HG03575 (cell line): ENCODE data around the gene TASOR2.

Experiments used
- ATAC-seq: cut with Tn5 transposase; IDR thresholded peaks from one replicate; pipeline ENCODE4 v1.9.1; 2021; ENCODE audit not compliant: unreplicated experiment, insufficient number of reproducible peaks, low FRiP score; ENCODE audit errors: extremely low read depth

Gene TASOR2, protein sequence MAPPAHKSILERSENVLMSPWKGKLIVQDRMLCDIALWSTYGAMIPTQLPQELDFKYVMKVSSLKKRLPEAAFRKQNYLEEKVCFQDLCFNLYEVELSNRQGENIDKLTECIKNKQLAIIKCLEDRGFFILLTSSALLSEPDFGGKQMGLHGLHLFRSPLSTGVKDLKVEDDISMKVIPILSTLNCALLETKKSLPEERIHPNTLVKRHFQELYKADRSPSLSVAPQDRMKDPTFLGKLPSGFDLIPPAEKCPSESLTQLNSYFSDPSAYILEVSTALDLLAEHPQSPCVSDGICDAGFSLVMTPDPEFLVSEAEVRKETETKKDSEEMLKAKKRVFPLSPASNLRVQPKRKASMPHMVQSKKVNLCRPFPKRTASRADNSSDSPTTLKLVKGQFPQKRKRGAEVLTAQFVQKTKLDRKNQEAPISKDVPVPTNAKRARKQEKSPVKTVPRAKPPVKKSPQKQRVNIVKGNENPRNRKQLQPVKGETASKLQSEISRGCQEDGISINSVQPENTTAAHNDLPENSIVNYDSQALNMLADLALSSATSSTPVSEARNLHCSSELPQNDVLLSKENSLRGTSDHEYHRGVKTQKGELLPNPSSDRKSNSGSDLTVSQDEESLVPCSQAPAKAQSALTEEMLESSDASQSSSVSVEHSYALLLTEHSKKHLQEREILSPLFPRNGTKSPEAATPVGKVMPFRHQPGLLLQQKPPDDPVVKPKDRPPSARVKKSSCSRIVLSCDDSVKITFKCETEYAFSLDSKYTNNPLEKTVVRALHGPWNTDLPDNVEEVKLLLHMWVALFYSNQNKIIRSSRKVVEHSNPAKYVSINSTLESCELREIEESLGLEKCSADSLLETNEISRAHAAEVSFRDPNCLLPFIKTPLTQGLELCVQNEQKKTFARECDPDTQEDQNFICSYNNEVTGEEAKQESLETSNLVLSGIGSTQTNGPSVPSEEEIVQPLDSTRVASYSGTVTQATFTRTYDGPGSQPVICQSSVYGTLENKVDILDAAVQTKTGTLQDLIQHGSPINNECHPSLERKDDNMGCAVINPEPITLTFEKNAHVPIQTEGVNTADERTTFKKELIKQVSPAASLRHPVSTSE (N-terminal part only)

DNA sequence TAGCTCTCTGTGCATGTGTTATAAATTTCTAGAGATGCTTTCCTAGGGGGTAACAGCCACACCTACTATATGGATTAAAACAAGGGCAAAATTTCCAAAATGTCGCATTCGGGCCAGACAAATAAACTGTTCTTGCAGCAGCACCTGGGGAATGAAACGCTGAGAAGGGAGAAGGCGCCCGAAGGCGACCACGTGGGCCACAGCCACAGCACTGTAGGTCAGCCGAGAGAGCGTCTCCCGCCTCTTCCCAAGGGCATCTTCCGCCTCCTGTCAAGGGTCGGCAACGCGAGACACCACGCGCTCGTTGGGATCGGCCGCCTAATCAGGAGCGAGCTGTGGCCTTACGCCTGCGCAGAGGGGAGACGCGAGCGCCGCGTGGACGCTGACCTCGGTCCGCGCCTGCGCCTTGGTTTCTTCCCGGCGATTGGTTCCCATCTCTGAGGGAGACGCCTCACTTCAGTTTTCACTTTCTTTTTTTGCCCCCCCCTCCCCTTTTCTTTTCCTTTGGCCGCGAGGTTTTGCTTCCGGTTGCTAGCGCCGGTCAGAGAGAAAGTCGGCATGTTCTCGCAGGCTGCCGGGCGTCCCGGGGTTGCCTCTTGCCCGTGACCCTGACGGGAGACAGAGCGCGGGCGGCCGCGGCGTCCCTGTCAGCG lies at the start of gene TASOR2:
TASOR2 (plus strand) TSS at position 521 of the 653 bp plus-strand sequence. CDS start 35,805 bp downstream, outside the sequence.
- ATAC-seq = no peak

DNA sequence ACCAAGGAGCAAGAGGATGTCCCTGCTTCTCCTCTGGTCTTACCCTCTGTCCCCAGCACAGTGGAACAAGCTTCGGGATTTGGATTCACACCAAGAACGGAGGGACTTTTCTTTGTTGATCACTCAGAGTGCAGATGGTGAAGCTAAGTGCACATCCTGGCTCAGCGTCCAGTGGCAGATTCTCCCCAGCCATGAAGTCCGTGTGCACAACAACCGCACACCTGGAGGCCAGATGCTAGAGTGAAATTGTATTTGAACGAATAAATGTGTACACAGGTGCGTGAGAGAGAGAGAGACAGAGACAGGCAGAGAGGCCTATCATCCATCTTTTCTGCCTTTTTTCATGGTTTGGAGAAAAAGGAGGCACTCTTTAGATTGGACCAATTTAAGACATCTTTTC lies 49.7 kb upstream of the TASOR2 start:
- ATAC-seq = no peak

DNA sequence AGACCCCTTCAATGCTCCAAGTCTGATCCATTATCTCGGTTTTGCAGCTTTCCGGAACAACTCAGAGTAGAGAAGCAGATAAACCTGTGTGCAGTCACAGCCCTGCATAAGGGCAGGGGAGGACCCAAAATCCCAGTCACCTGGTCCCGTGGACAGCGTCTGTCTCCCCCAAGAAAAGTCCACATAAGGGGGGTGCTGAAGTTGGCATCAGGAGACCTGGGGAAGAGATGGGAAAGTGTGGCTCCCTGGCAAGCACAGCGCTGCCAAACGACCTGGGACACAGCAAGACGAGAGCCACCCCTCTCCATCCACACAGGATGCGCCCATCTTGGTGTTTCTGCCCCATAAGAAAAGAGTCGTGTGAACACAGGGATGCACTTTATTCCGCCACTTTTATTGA lies 46.1 kb upstream of the TASOR2 start:
- no peak for ATAC-seq

DNA sequence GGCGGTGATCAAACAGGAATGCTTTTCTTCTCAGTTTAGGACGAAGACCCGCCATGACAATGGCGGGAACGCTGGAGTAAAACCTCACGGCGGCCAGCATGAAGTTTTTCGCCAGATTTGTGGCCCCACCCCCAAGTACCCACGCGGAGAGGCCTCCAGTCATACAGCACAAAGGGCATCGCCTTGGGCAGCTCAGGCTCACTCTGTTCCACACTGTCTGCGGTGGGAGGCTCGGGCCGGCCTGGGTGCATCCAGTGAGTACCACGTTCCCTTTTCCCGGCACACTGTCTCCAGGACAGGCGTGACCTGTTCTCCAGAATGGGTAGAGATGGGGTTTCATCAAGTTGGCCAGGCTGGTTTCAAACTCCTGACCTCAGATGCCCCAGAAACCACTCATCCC lies 45.6 kb upstream of the TASOR2 start:
- no peak for ATAC-seq

DNA sequence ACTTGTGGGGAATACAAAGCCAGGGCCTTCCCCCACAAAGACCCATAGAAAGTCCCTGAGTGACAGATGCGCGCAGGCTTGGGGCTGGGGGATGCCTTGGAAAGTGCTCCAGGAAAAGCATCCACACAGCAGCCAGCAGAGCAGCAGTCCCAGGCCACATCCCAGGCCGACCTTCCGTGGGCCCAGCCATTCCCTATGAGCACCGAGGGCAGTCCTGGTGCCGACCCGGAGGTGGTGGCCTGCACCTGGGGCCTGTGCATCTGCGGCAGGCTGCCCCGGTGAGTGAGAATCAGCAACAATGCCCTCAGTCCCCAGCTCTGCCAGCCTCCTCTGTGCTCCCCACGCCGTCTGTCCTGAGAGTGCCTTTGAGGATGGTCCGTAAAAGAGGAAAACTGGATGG lies 44.6 kb upstream of the TASOR2 start:
- ATAC-seq = no peak

DNA sequence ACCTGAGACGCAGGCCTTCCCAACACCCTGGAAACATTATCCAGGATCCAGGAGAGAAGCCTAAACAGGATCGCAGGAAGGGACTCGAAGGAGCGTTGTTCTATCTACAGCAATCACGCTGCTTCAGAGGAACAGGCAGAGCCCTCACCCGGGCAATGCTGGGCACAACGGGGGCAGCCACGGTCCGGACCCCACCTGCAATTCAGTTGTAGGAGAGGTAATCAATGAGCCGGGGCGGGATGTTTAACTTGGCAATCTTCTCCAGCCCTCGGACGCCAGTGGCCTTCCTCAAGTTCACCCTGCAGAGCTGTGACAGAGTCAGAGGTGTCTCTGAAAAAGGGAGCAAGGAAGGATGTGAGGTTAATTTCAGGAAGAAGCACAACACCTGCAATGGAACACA lies 44.1 kb upstream of the TASOR2 start:
- ATAC-seq = no peak

DNA sequence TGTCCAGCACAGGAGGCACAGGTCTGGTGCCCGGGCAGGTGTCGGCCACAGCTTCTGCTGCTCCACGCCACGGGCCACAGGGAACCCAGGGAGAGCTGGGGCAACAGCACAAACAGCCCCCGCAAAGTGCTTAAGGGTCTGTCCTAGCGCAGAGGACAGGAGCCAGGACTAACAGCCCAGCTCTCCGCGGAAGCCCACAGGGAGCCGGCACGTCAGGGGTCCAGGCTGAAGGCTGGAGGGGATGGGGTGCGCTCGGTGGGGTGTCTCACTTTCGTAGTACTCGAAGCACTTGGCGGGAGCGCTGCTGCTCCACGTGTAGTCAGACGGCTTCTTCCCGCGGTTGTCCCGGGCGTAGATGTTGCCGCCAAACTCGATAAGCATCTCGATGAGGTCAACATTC lies 43.1 kb upstream of the TASOR2 start:
- no peak for ATAC-seq

DNA sequence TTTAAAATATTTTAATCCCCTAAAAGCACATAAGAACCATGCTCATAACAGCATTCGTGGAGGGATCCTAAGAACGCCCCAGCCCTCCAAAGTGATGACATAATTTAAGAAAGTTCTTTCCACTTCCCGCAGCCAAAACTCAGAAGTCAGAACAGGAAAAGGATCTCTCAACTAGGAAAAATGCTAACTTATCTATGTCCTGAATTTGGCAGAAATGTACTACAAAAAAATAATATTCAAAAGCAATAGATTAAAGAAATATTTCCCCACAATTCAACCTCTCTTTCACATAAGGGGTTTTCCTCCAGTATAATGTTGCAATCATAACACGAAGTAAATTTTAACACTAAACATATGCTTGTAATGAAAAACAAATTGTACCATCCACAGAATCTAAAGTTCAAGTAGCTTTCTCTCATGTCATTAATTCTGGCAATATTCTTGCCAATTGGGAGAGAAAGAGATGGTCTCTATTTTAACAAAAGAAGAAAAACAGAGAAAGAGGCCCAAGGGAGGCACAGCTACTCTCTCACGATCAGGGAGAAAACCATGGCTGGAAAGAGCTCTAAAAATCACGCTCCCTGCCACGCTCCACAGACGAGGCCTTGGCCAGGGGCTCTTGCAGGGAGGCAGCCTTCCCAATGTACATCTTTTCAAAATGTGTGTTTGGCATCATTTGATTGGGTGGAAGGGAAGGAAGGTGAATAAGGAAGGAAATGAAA lies 41.1 kb upstream of the TASOR2 start:
- no peak for ATAC-seq

DNA sequence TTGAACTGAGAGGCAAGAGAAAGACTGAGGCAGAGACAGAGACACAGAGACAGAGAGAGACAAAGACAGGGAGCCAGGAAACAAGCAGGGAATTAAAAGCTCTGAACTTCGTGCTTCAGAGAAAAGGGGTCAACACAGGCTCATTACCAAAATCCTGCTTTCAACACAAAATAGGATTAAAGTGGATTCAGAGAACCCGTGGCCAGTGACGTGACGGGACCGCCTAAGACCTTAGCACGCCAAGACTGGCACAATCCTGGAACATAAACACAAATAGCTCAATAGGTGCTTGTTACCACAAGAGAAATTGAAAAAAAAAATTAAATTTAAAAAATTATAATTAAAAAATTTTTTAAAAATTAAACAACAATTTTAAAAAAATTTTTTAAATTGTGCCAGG lies 39.7 kb upstream of the TASOR2 start:
- no peak for ATAC-seq

DNA sequence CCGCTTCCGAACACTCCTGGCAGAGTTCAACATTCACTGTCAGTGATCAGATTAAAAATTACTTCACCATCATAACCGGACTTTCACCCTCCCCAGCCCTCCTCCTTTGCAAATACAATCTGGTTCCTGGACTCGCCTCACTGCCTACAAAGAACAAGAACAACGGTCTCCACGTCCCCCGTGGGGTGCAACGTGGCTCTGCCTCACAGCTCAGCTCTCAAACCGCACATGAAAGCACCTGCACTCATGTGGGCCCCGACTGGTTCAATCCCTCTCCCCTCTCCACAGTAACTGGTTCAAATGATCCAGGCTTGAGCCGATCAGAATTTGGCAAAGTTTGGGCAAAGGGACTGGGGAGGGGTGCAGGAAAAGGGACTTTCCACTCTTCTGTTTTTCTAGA lies 39.3 kb upstream of the TASOR2 start:
- ATAC-seq = no peak

DNA sequence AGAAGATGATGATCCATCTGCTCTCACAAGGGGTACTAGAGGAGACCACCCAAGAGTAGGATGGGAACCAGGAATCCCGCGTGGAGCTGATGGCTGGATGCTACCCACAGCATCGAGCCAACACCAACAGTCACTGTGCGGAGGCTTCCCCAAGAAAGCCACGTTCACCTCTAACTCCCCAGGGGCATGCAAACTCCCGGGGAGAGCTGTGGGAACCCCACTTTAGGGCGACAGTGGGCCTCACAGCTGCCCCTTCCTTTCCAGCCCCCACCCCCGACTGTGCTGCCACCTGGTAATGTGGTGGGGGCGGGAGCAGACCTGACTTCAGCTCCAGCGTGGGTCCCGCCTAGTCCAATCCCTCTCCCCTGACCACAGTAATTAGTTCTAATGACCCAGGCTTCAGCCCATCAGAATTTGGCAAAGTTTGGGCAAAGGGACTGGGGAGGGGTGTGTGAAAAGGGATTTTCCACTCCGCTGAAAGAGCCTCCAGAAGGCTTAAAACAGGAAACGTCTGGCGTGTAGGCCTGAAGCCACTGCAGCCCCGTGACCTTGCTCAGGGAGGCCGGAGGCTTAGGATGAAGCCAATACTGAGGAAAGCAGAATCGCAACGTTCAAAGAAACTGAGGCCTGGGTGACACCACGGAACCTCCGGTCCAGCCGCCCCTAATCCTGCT lies 38.6 kb upstream of the TASOR2 start:
- ATAC-seq = no peak

DNA sequence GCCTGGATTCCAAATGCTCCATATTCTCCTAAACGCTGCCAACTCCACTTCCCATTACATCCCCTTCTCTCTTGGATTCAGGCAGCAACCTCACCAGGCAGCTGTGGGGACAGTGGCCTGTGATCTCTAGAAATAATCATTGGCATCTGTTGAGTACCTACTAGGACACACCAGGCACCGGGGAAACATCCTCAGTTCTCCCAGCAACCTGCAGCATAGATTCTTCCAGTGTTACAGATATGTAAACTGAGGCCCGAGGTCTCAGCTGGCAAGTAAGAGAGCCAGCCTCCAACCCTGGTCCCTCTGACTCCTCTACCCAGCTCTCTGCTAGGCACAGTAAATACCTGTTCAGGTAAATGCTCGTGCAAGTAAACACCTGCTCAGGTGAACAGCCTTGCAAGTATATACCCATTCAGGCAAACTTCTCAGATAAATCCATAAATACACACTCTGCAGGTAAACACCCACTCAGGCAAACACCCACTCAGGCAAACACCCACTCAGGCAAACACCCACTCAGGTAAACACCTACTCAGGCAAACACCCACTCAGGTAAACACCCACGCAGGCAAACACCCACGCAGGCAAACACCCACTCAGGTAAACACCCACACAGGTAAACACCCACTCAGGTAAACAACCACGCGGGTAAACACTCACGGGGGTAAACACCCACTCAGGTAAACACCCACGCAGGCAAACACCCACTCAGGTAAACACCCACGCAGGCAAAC lies 37.0 kb upstream of the TASOR2 start:
- ATAC-seq = no peak

DNA sequence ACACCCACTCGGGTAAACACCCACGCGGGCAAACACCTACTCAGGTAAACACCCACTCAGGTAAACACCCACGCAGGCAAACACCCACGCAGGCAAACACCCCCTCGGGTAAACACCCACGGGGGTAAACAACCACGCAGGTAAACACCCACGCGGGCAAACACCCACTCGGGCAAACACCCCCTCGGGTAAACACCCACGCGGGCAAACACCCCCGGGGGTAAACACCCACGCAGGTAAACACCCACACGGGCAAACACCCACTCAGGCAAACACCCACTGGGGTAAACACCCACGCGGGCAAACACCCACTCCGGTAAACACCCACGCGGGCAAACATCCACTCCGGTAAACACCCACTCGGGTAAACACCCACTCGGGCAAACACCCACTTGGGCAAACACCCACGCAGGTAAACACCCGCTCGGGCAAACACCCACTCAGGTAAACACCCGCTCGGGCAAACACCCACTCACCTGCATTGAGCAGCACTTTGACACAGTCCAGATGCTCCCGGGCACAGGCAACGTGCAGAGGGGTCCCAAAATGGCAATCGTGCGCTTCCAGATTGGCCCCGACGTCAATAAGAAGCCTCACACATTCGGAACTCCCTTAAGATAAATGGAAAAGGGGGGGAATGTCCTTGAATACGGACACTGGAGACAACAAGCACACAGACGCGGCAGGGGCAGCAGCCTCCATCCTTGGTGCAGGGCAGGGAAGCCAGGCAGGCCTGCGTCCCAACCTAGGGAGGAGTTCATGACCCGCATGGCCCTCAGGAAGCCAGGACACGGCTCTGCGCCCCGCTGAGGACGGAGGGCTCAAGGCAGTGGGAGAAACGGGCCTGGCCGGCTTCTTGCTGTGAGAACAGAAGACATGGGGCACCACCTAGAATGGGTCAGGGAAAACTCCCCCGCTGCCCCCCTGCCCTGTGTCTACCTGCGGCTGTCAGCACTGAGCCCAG lies 35.9 kb upstream of the TASOR2 start:
- ATAC-seq = no peak

DNA sequence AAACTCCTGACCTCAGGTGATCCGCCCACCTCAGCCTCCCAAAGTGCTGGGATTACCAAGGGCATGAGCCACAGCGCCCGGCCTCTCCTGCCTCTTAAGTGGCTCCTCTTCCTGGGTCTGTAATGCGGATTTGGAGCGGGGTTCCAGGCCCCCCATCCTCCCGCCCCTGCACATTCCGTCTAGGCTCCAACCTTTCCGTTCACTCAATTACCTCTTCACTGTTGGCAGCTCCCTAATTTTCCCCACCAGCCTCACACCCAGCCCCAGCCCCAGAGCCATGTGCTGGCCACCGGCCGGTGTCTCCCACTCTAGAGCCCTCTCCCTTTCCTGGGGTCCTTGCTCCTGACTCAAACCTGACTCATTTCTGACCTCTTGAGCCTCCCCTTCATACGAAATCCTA lies 34.9 kb upstream of the TASOR2 start:
- no peak for ATAC-seq

DNA sequence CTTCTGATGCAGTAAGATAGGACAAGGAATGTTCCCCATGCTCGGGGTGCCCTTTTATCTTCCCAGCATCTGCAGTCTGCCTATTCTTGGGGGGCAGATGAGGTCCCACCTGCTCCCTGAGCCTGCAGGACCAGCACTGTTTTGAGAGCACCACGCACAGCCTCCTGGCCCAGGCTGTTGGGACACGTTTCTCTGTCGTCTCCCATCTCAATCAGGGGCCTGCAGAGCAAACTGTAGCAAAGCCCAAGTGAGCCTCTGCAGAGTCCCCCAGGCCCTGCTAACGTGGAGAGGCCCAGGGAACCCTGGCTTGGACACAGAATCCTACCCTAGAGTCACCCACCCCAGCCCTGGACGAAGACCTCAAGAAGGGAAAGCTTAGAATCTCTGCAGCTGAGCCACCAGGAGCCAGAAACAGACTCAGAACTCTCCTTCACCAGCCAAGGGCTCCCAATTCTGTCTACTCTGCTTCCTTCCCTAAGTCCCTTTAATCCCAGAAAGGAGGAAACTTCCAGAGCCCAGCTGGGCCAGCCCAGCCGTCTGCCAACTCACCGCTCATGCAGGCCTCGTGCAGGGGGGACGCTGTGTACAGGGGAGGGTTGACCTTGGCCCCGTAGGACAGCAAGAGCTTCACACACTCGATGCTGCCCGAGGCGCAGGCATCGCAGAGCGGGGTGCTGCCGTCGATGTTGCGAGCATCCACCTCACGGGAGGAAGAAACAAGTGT lies 33.8 kb upstream of the TASOR2 start:
- no peak for ATAC-seq

DNA sequence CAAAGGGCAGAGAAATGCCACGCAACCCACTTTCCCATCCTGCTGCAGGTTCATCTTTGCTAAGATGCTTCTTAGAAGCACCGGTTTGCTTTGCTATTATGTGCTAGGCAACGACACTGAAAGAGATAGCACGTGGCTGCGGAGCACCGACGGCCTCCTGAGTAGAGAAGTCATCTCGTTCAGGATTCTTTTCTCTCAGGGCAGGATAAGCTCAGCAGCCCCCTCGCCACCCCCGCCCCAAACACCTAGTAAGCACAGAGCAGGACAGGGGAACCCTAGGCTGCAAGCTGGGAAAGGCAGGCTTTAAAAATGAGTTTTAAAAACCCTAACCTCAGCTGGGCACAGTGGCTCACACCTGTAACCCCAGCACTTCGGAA lies 33.3 kb upstream of the TASOR2 start:
- no peak for ATAC-seq
